ENCODE data around the gene TRNP1.

DNA sequence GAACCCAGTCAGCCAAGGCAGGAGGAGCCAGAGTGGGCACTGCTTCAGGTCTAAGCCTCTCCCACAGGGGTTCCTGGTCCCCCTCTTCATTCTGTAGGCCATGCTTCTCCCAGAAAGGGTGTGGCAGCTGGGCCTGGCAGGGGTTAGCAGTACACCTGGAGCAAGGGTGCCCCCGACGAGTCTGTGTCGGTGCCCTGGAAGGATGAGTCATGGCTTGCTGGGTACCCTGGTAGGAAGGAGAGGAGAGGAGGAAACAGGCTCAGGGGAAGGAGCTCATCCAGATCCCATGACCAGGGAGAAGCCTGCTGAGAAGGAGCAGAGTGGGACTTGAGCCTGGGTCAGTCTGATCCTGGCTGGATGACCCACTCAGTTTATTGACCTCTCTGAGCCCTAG, 43.6 kb upstream of the TRNP1 start:
- TF ChIP-seq, protein P1, sequence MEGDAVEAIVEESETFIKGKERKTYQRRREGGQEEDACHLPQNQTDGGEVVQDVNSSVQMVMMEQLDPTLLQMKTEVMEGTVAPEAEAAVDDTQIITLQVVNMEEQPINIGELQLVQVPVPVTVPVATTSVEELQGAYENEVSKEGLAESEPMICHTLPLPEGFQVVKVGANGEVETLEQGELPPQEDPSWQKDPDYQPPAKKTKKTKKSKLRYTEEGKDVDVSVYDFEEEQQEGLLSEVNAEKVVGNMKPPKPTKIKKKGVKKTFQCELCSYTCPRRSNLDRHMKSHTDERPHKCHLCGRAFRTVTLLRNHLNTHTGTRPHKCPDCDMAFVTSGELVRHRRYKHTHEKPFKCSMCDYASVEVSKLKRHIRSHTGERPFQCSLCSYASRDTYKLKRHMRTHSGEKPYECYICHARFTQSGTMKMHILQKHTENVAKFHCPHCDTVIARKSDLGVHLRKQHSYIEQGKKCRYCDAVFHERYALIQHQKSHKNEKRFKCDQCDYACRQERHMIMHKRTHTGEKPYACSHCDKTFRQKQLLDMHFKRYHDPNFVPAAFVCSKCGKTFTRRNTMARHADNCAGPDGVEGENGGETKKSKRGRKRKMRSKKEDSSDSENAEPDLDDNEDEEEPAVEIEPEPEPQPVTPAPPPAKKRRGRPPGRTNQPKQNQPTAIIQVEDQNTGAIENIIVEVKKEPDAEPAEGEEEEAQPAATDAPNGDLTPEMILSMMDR (IDR thresholded peaks at IDR 0.05): no peak
- TF ChIP-seq EP300 (IDR thresholded peaks at IDR 0.05) (no peak), POLR2A (IDR thresholded peaks at IDR 0.05; ENCODE audit: low read depth) (no peak)
